ENCODE data around the gene TMEM212.

TMEM212 gene

GRCh38 chr3:171842864-171843518 is at the start of gene TMEM212:
TSS of gene TMEM212 (plus strand) at chr3:171843349. CDS start at chr3:171843384, 35 bp downstream.
- FAIRE-seq = no peak

GRCh38 chr3:171796625-171797264 is 46.4 kb upstream of the TMEM212 start:
- FAIRE-seq = no peak

- FAIRE-seq = no peak
These were observed 45.9 kb upstream of the TMEM212 start for GRCh38 chr3:171797265-171797679.

GRCh38 chr3:171797873-171798272 is 45.3 kb upstream of the TMEM212 start:
- FAIRE-seq = no peak

- no peak for FAIRE-seq
These were observed 43.6 kb upstream of the TMEM212 start for GRCh38 chr3:171799501-171799900.

GRCh38 chr3:171801738-171802589 is 41.2 kb upstream of the TMEM212 start:
- no peak for FAIRE-seq

GRCh38 chr3:171802590-171802956 is 40.6 kb upstream of the TMEM212 start:
- no peak for FAIRE-seq

GRCh38 chr3:171803044-171803443 is 40.1 kb upstream of the TMEM212 start:
- no peak for FAIRE-seq

- FAIRE-seq = no peak
These were observed 38.3 kb upstream of the TMEM212 start for GRCh38 chr3:171804618-171805389.

- no peak for FAIRE-seq
These were observed 37.5 kb upstream of the TMEM212 start for GRCh38 chr3:171805687-171806086.

- FAIRE-seq = no peak
These were observed 36.7 kb upstream of the TMEM212 start for GRCh38 chr3:171806200-171807128.

- FAIRE-seq = no peak
These were observed 35.9 kb upstream of the TMEM212 start for GRCh38 chr3:171807129-171807675.

GRCh38 chr3:171807806-171808205 is 35.3 kb upstream of the TMEM212 start:
- no peak for FAIRE-seq

GRCh38 chr3:171809611-171809860 is 33.6 kb upstream of the TMEM212 start:
- no peak for FAIRE-seq

GRCh38 chr3:171809861-171810628 is 33.1 kb upstream of the TMEM212 start, which contains the start of gene PLD1:
TSS of gene PLD1 (minus strand) at chr3:171810483. CDS start at chr3:171738051, 72,432 bp downstream.
- FAIRE-seq = no peak

- FAIRE-seq = no peak
These were observed 32.4 kb upstream of the TMEM212 start for GRCh38 chr3:171810629-171811294.

GRCh38 chr3:171811295-171811912 is 31.7 kb upstream of the TMEM212 start:
- peak; percentile 96 for FAIRE-seq

GRCh38 chr3:171811913-171812335 is 31.2 kb upstream of the TMEM212 start:
- no peak for FAIRE-seq

GRCh38 chr3:171812811-171813210 is 30.3 kb upstream of the TMEM212 start:
- FAIRE-seq = peak; percentile 44
